ENCODE data around the gene SIRT5. TPM values are rescaled to one million over a fixed set of nuclear protein-coding genes. Genes with fewer than 3 reads are reported as not detected.

Gene SIRT5
- polyA plus RNA-seq, 3 donors: 3.3 to 5.0 (median 3.4) TPM

DNA sequence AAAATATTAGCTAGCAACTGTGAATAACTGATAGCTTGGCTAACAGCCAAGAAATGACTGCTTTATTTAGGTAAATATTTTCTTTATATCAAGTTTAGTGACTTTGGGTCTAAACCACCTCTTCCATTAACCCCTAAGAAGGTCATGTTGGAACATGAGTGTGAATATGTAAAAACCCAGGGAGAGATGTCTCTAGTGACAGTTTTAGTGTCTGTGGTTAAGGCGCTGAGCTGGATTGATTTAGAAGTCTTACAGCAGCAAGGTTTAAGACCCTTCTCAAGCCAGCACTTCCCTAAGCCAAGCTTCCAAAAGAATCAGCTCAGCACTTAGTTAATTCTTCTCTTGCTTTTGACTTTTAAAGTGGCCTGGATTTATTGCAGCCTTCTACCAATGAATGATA, 11.4 kb upstream of the SIRT5 start:
- 43% methylated on average over 1 of the region's 1 CpG for WGBS (ENCODE audit: insufficient coverage)
- H3K27me3 ChIP-seq (ENCODE audit: control insufficient read depth in 2 of 2, insufficient read depth in 2 of 2, low read length in 2 of 2): no peaks in the 10 kb centered on the region
- Mint-ChIP-seq H3K4me3 (no peak overlapping the region), H3K27me3 (ENCODE audit: low read depth in 3 of 3) (peaks cover 0 to 5% (median 0%) of the 10 kb centered on the region in 3 donors), H3K36me3 (no peaks in the 10 kb centered on the region), H3K9me3 (peaks cover 0 to 1% (median 0%) of the 10 kb centered on the region in 7 donors), H3K27ac (no peak overlapping the region), H3K4me1 (peaks cover 18% of the 10 kb centered on the region)
- no peaks in the 10 kb centered on the region for H3K36me3 ChIP-seq (replicated peaks in 1 of 2; ENCODE audit: control insufficient read depth in 1 of 2, insufficient read depth in 2 of 2, low read length in 2 of 2)
- no peak overlapping the region for H2AFZ ChIP-seq (ENCODE audit: insufficient read depth, low read depth, low read length, poor library complexity, severe bottlenecking)
- intact Hi-C loops (cut with micrococcal nuclease): no loop called here
- no peak overlapping the region for H3K4me3 ChIP-seq (replicated peaks in 1 of 3; ENCODE audit: low read depth in 2 of 3, low read length in 3 of 3)
- H3K9me3 ChIP-seq (replicated peaks in 1 of 2; ENCODE audit: control insufficient read depth in 1 of 2, insufficient read depth in 1 of 2, low read length in 2 of 2): no peaks in the 10 kb centered on the region
- H3K9ac ChIP-seq (ENCODE audit: insufficient read depth, low read length, poor library complexity, severe bottlenecking): no peak overlapping the region
- DNase-seq: no peak
- no peaks in the 10 kb centered on the region for H3K79me2 ChIP-seq (ENCODE audit: insufficient read depth, low read length)
- H3K4me1 ChIP-seq (ENCODE audit: control insufficient read depth in 1 of 2, insufficient read depth in 2 of 2, low read length in 2 of 2): peaks cover 15 to 16% of the 10 kb centered on the region in 2 donors
- H4K20me1 ChIP-seq (ENCODE audit: insufficient read depth, low read length): no peaks in the 10 kb centered on the region
- TF ChIP-seq, protein P1, sequence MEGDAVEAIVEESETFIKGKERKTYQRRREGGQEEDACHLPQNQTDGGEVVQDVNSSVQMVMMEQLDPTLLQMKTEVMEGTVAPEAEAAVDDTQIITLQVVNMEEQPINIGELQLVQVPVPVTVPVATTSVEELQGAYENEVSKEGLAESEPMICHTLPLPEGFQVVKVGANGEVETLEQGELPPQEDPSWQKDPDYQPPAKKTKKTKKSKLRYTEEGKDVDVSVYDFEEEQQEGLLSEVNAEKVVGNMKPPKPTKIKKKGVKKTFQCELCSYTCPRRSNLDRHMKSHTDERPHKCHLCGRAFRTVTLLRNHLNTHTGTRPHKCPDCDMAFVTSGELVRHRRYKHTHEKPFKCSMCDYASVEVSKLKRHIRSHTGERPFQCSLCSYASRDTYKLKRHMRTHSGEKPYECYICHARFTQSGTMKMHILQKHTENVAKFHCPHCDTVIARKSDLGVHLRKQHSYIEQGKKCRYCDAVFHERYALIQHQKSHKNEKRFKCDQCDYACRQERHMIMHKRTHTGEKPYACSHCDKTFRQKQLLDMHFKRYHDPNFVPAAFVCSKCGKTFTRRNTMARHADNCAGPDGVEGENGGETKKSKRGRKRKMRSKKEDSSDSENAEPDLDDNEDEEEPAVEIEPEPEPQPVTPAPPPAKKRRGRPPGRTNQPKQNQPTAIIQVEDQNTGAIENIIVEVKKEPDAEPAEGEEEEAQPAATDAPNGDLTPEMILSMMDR (IDR thresholded peaks at IDR 0.05): no peak
- H3K4me2 ChIP-seq (replicated peaks; ENCODE audit: extremely low read depth, low read length, poor library complexity, severe bottlenecking): no peak overlapping the region
- no peak overlapping the region for H3K27ac ChIP-seq (ENCODE audit: low read depth in 1 of 2, low read length in 2 of 2)

DNA sequence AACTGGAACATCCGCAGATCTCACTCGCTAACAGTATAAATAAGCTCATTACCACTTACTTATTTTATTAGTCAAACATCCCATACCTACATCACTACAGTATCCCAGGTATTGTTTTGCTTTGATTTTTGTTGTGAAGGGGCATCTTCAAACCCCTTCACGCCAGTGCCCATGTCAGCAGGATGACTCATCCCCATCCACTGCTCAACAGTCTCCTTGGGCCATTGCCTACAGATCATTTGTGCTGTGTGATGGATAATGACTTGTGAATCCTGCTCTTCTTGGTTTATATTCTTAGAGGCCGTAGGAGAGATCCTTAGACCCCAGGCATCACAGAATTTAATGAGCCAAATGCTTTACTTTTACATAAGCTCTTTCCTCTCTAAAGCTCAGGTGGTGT, 8.5 kb upstream of the SIRT5 start:
- Histone ChIP-seq H3K4me3 (replicated peaks in 1 of 3; ENCODE audit: low read depth in 2 of 3, low read length in 3 of 3) (no peak overlapping the region), H3K9me3 (replicated peaks in 1 of 2; ENCODE audit: control insufficient read depth in 1 of 2, insufficient read depth in 1 of 2, low read length in 2 of 2) (no peaks in the 10 kb centered on the region), H3K4me1 (ENCODE audit: control insufficient read depth in 1 of 2, insufficient read depth in 2 of 2, low read length in 2 of 2) (peaks cover 14% of the 10 kb centered on the region in 2 donors), H3K36me3 (replicated peaks in 1 of 2; ENCODE audit: control insufficient read depth in 1 of 2, insufficient read depth in 2 of 2, low read length in 2 of 2) (no peaks in the 10 kb centered on the region), H4K20me1 (ENCODE audit: insufficient read depth, low read length) (no peaks in the 10 kb centered on the region), H3K27me3 (ENCODE audit: control insufficient read depth in 2 of 2, insufficient read depth in 2 of 2, low read length in 2 of 2) (no peaks in the 10 kb centered on the region), H3K9ac (ENCODE audit: insufficient read depth, low read length, poor library complexity, severe bottlenecking) (no peak overlapping the region), H3K27ac (ENCODE audit: low read depth in 1 of 2, low read length in 2 of 2) (no peak overlapping the region), H3K4me2 (replicated peaks; ENCODE audit: extremely low read depth, low read length, poor library complexity, severe bottlenecking) (no peak overlapping the region), H2AFZ (ENCODE audit: insufficient read depth, low read depth, low read length, poor library complexity, severe bottlenecking) (no peak overlapping the region), H3K79me2 (ENCODE audit: insufficient read depth, low read length) (no peaks in the 10 kb centered on the region)
- Mint-ChIP-seq H3K4me1 (peaks cover 16% of the 10 kb centered on the region), H3K27ac (no peak overlapping the region), H3K27me3 (ENCODE audit: low read depth in 3 of 3) (peaks cover 4 to 6% (median 4%) of the 10 kb centered on the region in 3 donors), H3K4me3 (no peak overlapping the region), H3K36me3 (no peaks in the 10 kb centered on the region), H3K9me3 (peaks cover 0 to 1% (median 0%) of the 10 kb centered on the region in 7 donors)
- intact Hi-C loops (cut with micrococcal nuclease): no loop called here
- TF ChIP-seq, protein P1 (IDR thresholded peaks at IDR 0.05): no peak
- no peak for DNase-seq
- WGBS (ENCODE audit: insufficient coverage): 90% methylated on average over 2 of the region's 4 CpGs
